ENCODE results near the gene PPP2R2D. TPM values are rescaled to one million over a fixed set of nuclear protein-coding genes. Genes with fewer than 3 reads are reported as not detected.

PPP2R2D gene
- total and polyA plus RNA-seq, 4 donors: 15.6 to 51.4 (median 22.0) TPM

- Histone ChIP-seq H3K9ac (ENCODE audit: insufficient read depth in 1 of 2, low read length in 2 of 2) (no peak overlapping the region), H3K27me3 (ENCODE audit: control insufficient read depth in 3 of 3, insufficient read depth in 3 of 3, low read length in 2 of 3) (no peaks in the 10 kb centered on the region), H3K36me3 (ENCODE audit: control insufficient read depth in 4 of 4, insufficient read depth in 4 of 4, low read length in 4 of 4) (peaks cover 0 to 8% (median 0%) of the 10 kb centered on the region in 4 donors), H3K9me3 (ENCODE audit: control insufficient read depth in 4 of 4, insufficient read depth in 3 of 4, low read length in 3 of 4) (peaks cover 0 to 8% (median 0%) of the 10 kb centered on the region in 4 donors), H3K4me1 (ENCODE audit: control insufficient read depth in 5 of 5, insufficient read depth in 5 of 5, low read length in 5 of 5) (peaks cover 0 to 34% (median 11%) of the 10 kb centered on the region in 5 donors), H3K4me3 (no peak overlapping the region), H3K27ac (ENCODE audit: low read depth in 1 of 2, low read length in 1 of 2) (no peak overlapping the region)
- TF ChIP-seq CTCF (IDR thresholded peaks at IDR 0.05; ENCODE audit: control extremely low read depth, extremely low read depth): no peak
- ATAC-seq (ENCODE audit: insufficient read depth, low FRiP score) (no peak), DNase-seq (no peak)
- WGBS, 2 donors: 87 to 89% methylated on average over 23 of the region's 23 CpGs
Measured at GRCh38 chr10:131929122-131929845, 28.5 kb downstream of the PPP2R2D start.

GRCh38 chr10:131930150-131930549 lies 29.3 kb downstream of the PPP2R2D start:
- no peak for DNase-seq
- no peak for TF ChIP-seq CTCF (IDR thresholded peaks at IDR 0.05; ENCODE audit: control extremely low read depth, extremely low read depth)
- H3K4me3 ChIP-seq: no peak overlapping the region
- WGBS, 2 donors: 76 to 90% methylated on average over 4 of the region's 4 CpGs
- H3K36me3 ChIP-seq (ENCODE audit: control insufficient read depth in 4 of 4, insufficient read depth in 4 of 4, low read length in 4 of 4): peaks cover 0 to 11% (median 5%) of the 10 kb centered on the region in 4 donors
- peaks cover 0 to 38% (median 17%) of the 10 kb centered on the region in 5 donors for H3K4me1 ChIP-seq (ENCODE audit: control insufficient read depth in 5 of 5, insufficient read depth in 5 of 5, low read length in 5 of 5)
- H3K9ac ChIP-seq (ENCODE audit: insufficient read depth in 1 of 2, low read length in 2 of 2): no peak overlapping the region
- H3K9me3 ChIP-seq (ENCODE audit: control insufficient read depth in 4 of 4, insufficient read depth in 3 of 4, low read length in 3 of 4): peaks cover 0 to 3% (median 0%) of the 10 kb centered on the region in 4 donors
- ATAC-seq (ENCODE audit: insufficient read depth, low FRiP score): no peak
- no peak overlapping the region for H3K27ac ChIP-seq (ENCODE audit: low read depth in 1 of 2, low read length in 1 of 2)
- no peaks in the 10 kb centered on the region for H3K27me3 ChIP-seq (ENCODE audit: control insufficient read depth in 3 of 3, insufficient read depth in 3 of 3, low read length in 2 of 3)

GRCh38 chr10:131930586-131931330 lies 29.9 kb downstream of the PPP2R2D start:
- no peak for DNase-seq
- no peak for ATAC-seq (ENCODE audit: insufficient read depth, low FRiP score)

More at GRCh38 chr10:131930586-131931330, 29.9 kb downstream of the PPP2R2D start:
- H3K27me3 ChIP-seq (ENCODE audit: control insufficient read depth in 3 of 3, insufficient read depth in 3 of 3, low read length in 2 of 3): no peaks in the 10 kb centered on the region
- no peak for TF ChIP-seq CTCF (IDR thresholded peaks at IDR 0.05; ENCODE audit: control extremely low read depth, extremely low read depth)
- no peak overlapping the region for H3K27ac ChIP-seq (ENCODE audit: low read depth in 1 of 2, low read length in 1 of 2)
- no peak overlapping the region for H3K4me3 ChIP-seq
- peaks cover 0 to 11% (median 5%) of the 10 kb centered on the region in 4 donors for H3K36me3 ChIP-seq (ENCODE audit: control insufficient read depth in 4 of 4, insufficient read depth in 4 of 4, low read length in 4 of 4)
- WGBS, 2 donors: 93 to 94% methylated on average over 16 of the region's 16 CpGs
- no peak overlapping the region for H3K9ac ChIP-seq (ENCODE audit: insufficient read depth in 1 of 2, low read length in 2 of 2)
- H3K9me3 ChIP-seq (ENCODE audit: control insufficient read depth in 4 of 4, insufficient read depth in 3 of 4, low read length in 3 of 4): peaks cover 0 to 1% (median 0%) of the 10 kb centered on the region in 4 donors
- peaks cover 0 to 37% (median 17%) of the 10 kb centered on the region in 5 donors for H3K4me1 ChIP-seq (ENCODE audit: control insufficient read depth in 5 of 5, insufficient read depth in 5 of 5, low read length in 5 of 5)

All from lung (tissue), 12 donors.